MCF 10A (cell line): ENCODE results near the gene PPP3R2. TPM values are rescaled to one million over a fixed set of nuclear protein-coding genes. Genes with fewer than 3 reads are reported as not detected.

ENCODE experiments used
- BruUV-seq: library from RNA; stranded (reverse); fragments of 400-500 nt; replicated peaks from 2 replicates; lab custom pipeline; 2021; lab: Mats Ljungman, UMichigan
- CTCF ChIA-PET: fragments of 300-600 bp; sonication (Branson Sonifier 250); formaldehyde crosslinking; extraction: SDS; loops from one replicate; lab custom pipeline; 2021; ENCODE audit warnings: antibody characterized with exemption, inconsistent platforms; lab: Yijun Ruan, JAX
- POLR2A ChIA-PET: fragments of 300-600, 350-650 bp; sonication (Branson Sonifier 250); formaldehyde crosslinking; extraction: SDS; loops from one replicate; lab custom pipeline; 2020; ENCODE audit warnings: antibody characterized with exemption, inconsistent platforms; lab: Yijun Ruan, JAX
- DNase-seq: peaks from one replicate; pipeline ENCODE4 v3.0.0-alpha.2; 2018; ENCODE audit not compliant: unreplicated experiment
- H3K27ac Mint-ChIP-seq: one replicate; pipeline ENCODE4 v1.8.0; 2022; ENCODE audit warnings: mild to moderate bottlenecking, low read depth, mixed read lengths; ENCODE audit not compliant: unreplicated experiment
- H3K27me3 Mint-ChIP-seq: one replicate; pipeline ENCODE4 v1.8.0; 2022; ENCODE audit warnings: mixed read lengths; ENCODE audit not compliant: insufficient read depth, unreplicated experiment
- H3K36me3 Mint-ChIP-seq: one replicate; pipeline ENCODE4 v1.8.0; 2022; ENCODE audit warnings: mild to moderate bottlenecking, moderate library complexity, mixed read lengths; ENCODE audit not compliant: insufficient read depth, unreplicated experiment
- H3K4me1 Mint-ChIP-seq: one replicate; pipeline ENCODE4 v1.8.0; 2022; ENCODE audit warnings: mixed read lengths; ENCODE audit not compliant: insufficient read depth, unreplicated experiment
- H3K4me3 Mint-ChIP-seq: one replicate; pipeline ENCODE4 v1.8.0; 2022; ENCODE audit warnings: mild to moderate bottlenecking, moderate library complexity, mixed read lengths; ENCODE audit not compliant: unreplicated experiment
- H3K9me3 Mint-ChIP-seq: one replicate; pipeline ENCODE4 v1.8.0; 2022; ENCODE audit warnings: mixed read lengths; ENCODE audit not compliant: unreplicated experiment
- CTCF ChIP-seq: fragments of 200-600 bp; IDR thresholded peaks from one replicate; pipeline ENCODE4 v1.8.0; 2022; ENCODE audit warnings: antibody characterized with exemption, mild to moderate bottlenecking; ENCODE audit not compliant: unreplicated experiment
- intact Hi-C: fragments of 100-400 bp; cut with micrococcal nuclease; formaldehyde crosslinking; loops from 2 replicates; pipeline ENCODE4 v1.14.1; 2022
- total RNA-seq: library from RNA; stranded (reverse); gene quantifications from 2 replicates; pipeline ENCODE4 v1.2.3, GENCODE V29; 2022

Gene PPP3R2
- total RNA-seq, 1 experiment from 2014 or later: not detected

DNA sequence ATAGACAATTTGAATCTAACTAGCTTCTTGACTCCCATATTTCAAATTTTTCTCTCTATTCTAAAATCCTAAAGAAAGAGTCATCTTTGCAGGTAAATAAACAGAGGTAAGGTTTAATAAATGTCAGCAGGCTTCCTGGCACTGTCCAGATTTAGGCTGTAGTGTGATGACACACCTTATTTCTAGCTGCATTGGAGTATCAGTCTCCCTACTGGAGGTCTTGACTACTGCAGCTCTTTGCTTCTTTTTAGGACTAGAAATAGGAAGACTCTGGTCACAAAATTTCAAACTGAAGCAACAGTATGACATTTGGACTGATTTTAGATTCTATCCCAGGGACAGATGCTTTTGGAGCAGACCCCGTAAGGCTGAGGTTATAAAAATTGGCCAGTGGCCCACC, 40.7 kb upstream of the PPP3R2 start:
- no TSS peak for BruUV-seq
- H3K27me3 Mint-ChIP-seq: peaks cover 14% of the 10 kb centered on the region
- TF ChIP-seq CTCF: no peak
- intact Hi-C loops: no loop called here
- no peaks in the 10 kb centered on the region for H3K9me3 Mint-ChIP-seq
- ChIA-PET CTCF (interaction anchor here (0.6 kb wide), 2 partner anchors 167 to 276 kb away, joined by 3 to 5 read pairs; no protein-coding TSS in a partner anchor), POLR2A (no interaction called here)
- no peaks in the 10 kb centered on the region for H3K4me1 Mint-ChIP-seq
- no peaks in the 10 kb centered on the region for H3K36me3 Mint-ChIP-seq
- no peak overlapping the region for H3K4me3 Mint-ChIP-seq
- no peak for DNase-seq
- H3K27ac Mint-ChIP-seq: no peak overlapping the region

- no TSS peak for BruUV-seq
- CTCF ChIA-PET: interaction anchor here (0.6 kb wide), 1 partner anchor 166 kb away, joined by 3 read pairs; no protein-coding TSS in a partner anchor
These were observed 40.1 kb upstream of the PPP3R2 start for GRCh38 chr9:101634741-101635409.

DNA sequence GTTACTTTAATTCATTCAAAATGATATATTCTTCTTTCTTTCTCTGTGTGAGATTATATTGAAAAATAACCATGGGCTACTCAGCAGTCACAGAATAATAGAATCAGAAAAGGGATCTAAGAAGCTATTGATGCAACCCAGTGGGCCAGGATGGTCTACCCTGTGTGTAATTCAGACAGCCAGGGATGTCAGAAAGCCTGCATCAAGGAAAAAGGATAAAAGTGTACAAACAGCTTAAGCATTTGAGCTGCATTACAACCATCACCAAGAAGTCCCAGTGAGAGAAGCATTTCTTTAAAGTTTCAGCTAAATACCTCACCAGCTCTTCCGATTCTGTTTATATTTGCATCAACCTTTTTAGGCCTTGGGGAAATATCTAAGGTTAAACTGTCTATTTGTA, 37.8 kb upstream of the PPP3R2 start:
- ChIA-PET CTCF (no interaction called here), POLR2A (no interaction called here)
- intact Hi-C loops: no loop called here
- Mint-ChIP-seq H3K4me1 (no peaks in the 10 kb centered on the region), H3K27me3 (peaks cover 14% of the 10 kb centered on the region), H3K36me3 (no peaks in the 10 kb centered on the region), H3K4me3 (no peak overlapping the region), H3K27ac (no peak overlapping the region), H3K9me3 (no peaks in the 10 kb centered on the region)
- BruUV-seq: no TSS peak
- TF ChIP-seq CTCF: no peak
- DNase-seq: no peak

More at GRCh38 chr9:101634741-101635409, 40.1 kb upstream of the PPP3R2 start:
- POLR2A ChIA-PET: interaction anchor here (0.6 kb wide), 1 partner anchor 150 kb away, joined by 3 read pairs; no protein-coding TSS in a partner anchor
- no peaks in the 10 kb centered on the region for H3K4me1 Mint-ChIP-seq
- no peak for TF ChIP-seq CTCF
- intact Hi-C loops: no loop called here
- H3K27ac Mint-ChIP-seq: no peak overlapping the region
- no peaks in the 10 kb centered on the region for H3K36me3 Mint-ChIP-seq
- H3K4me3 Mint-ChIP-seq: no peak overlapping the region
- DNase-seq: no peak
- H3K27me3 Mint-ChIP-seq: peaks cover 14% of the 10 kb centered on the region
- no peaks in the 10 kb centered on the region for H3K9me3 Mint-ChIP-seq

- Mint-ChIP-seq H3K27me3 (peaks cover 14% of the 10 kb centered on the region), H3K4me3 (no peak overlapping the region), H3K27ac (no peak overlapping the region), H3K9me3 (no peaks in the 10 kb centered on the region), H3K4me1 (no peaks in the 10 kb centered on the region), H3K36me3 (no peaks in the 10 kb centered on the region)
- no peak for DNase-seq
- intact Hi-C loops: no loop called here
- no peak for TF ChIP-seq CTCF
- BruUV-seq: no TSS peak
- POLR2A ChIA-PET: no interaction called here
- CTCF ChIA-PET: no interaction called here
These were observed 37.1 kb upstream of the PPP3R2 start for GRCh38 chr9:101631892-101632291.
